Ishikawa (cell line): ENCODE data around the gene TOR2A.

Experiments
- EGR1 ChIP-seq: IDR thresholded peaks from 2 replicates; pipeline ENCODE4 v1.6.1; 2012
- EP300 ChIP-seq: IDR thresholded peaks from 2 replicates; pipeline ENCODE4 v1.6.1; 2012; ENCODE audit warnings: borderline replicate concordance
- RAD21 ChIP-seq: IDR thresholded peaks from 2 replicates; pipeline ENCODE4 v1.6.1; 2012; ENCODE audit warnings: low read depth
- TAF1 ChIP-seq: IDR thresholded peaks from 2 replicates; pipeline ENCODE4 v1.6.1; 2012; ENCODE audit warnings: low read depth, mild to moderate bottlenecking
- TCF12 ChIP-seq: IDR thresholded peaks from 2 replicates; pipeline ENCODE4 v1.6.1; 2012; ENCODE audit warnings: low read depth
- TEAD4 ChIP-seq: IDR thresholded peaks from 2 replicates; pipeline ENCODE4 v1.6.1; 2012
- YY1 ChIP-seq: IDR thresholded peaks from 2 replicates; pipeline ENCODE4 v1.6.1; 2012; ENCODE audit warnings: low read depth
- ZBTB7A ChIP-seq: IDR thresholded peaks from 2 replicates; pipeline ENCODE4 v1.6.1; 2012; ENCODE audit warnings: low read depth
- TF ChIP-seq, protein P1 (sequence below): IDR thresholded peaks from 2 replicates; pipeline ENCODE4 v1.6.1; 2012
- TF ChIP-seq, protein P2 (sequence below): IDR thresholded peaks from 2 replicates; pipeline ENCODE4 v1.6.1; 2012; ENCODE audit warnings: low read depth, mild to moderate bottlenecking

GRCh38 chr9:127700594-127701255, 34.4 kb downstream of the TOR2A start:
- TF ChIP-seq TAF1 (no peak), ZBTB7A (no peak), TCF12 (no peak), EP300 (no peak), EGR1 (no peak), RAD21 (no peak), YY1 (no peak), TEAD4 (no peak)
- TF ChIP-seq, protein P1, sequence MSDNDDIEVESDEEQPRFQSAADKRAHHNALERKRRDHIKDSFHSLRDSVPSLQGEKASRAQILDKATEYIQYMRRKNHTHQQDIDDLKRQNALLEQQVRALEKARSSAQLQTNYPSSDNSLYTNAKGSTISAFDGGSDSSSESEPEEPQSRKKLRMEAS = no peak
- TF ChIP-seq, protein P2, sequence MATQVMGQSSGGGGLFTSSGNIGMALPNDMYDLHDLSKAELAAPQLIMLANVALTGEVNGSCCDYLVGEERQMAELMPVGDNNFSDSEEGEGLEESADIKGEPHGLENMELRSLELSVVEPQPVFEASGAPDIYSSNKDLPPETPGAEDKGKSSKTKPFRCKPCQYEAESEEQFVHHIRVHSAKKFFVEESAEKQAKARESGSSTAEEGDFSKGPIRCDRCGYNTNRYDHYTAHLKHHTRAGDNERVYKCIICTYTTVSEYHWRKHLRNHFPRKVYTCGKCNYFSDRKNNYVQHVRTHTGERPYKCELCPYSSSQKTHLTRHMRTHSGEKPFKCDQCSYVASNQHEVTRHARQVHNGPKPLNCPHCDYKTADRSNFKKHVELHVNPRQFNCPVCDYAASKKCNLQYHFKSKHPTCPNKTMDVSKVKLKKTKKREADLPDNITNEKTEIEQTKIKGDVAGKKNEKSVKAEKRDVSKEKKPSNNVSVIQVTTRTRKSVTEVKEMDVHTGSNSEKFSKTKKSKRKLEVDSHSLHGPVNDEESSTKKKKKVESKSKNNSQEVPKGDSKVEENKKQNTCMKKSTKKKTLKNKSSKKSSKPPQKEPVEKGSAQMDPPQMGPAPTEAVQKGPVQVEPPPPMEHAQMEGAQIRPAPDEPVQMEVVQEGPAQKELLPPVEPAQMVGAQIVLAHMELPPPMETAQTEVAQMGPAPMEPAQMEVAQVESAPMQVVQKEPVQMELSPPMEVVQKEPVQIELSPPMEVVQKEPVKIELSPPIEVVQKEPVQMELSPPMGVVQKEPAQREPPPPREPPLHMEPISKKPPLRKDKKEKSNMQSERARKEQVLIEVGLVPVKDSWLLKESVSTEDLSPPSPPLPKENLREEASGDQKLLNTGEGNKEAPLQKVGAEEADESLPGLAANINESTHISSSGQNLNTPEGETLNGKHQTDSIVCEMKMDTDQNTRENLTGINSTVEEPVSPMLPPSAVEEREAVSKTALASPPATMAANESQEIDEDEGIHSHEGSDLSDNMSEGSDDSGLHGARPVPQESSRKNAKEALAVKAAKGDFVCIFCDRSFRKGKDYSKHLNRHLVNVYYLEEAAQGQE = no peak
